Activated CD4-positive, CD25-positive, alpha-beta regulatory T cell treated with anti-CD3 and anti-CD28 coated beads, Interleukin-2, amount 50 U/mL, for 72 hours (primary cell): ENCODE measurements around the gene NT5C3B.

Experiments used
- DNase-seq: peaks from one replicate; pipeline ENCODE4 v3.0.0; 2021

Gene NT5C3B

GRCh38 chr17:41837761-41838538, 1.9 kb upstream of the NT5C3B start, which contains the start of gene KLHL10:
KLHL10 (plus strand) TSS chr17:41837825; CDS start chr17:41837933, 108 bp downstream.
- no peak for DNase-seq

DNA sequence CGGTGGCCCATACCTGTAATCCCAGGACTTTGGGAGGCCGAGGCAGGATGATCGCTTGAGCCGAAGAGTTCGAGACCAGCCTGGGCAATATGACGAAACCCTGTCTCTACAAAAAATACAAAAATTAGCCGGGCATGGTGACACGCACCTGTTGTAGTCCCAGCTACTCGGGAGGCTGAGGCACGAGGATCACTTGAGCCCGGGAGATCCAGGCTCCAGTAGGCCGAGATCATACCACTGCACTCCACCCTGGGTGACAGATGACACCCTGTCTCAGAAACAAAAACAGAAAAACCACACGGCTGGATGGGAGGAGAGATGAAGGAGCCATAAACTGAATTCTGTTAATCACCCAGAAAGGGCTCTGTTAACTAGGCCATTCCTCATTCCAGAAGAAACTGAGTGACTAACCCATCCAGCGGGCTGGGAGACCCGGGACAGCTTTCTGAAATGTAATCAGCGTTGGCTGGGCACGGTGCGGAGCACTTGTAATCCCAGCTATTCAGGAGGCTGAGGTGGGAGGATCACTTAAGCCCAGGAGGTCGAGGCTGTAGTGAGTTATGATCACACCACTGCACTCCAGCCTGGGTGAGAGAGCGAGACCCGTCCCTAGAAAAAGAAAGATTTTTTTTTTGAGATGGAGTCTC, 641 bp upstream of the NT5C3B start:
- no peak for DNase-seq

GRCh38 chr17:41835214-41835799, 725 bp downstream of the NT5C3B start:
- no peak for DNase-seq

GRCh38 chr17:41829961-41830360, 6.1 kb downstream of the NT5C3B start:
- DNase-seq: peak; percentile 7

DNA sequence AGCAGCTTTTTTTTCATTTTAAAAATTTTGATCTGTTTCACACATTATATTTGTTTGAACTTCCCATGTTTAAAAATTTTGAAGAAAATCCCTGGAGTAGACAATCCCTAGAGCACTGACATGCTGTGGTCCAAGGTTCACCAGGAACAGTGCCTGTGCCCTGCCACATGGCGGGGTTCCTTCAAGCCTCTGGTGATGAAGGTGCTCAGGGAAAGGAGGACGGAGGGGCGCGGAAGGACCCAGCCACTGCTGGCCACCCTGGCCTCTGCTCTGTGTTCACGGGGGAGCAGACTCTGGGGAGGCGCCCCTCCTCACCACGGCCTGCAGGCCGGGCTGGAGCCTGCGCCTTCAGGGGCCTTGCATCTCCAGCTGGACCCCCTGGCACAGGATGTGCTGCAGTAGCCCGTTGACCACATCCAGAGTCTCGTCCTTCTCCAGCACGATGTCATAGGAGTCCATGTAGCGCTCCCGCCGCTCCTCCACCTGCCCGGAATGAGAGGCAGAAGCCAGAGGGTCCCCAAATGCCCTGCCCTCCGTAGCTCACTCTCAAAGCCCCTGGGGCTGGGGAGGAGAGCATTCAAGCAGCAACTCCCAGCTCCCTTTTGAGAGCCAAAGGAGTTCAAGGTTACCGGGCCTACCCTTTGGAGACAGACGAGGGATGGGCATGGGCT, 10.7 kb downstream of the NT5C3B start:
- DNase-seq: no peak

GRCh38 chr17:41824086-41824485, 11.9 kb downstream of the NT5C3B start:
- no peak for DNase-seq

DNA sequence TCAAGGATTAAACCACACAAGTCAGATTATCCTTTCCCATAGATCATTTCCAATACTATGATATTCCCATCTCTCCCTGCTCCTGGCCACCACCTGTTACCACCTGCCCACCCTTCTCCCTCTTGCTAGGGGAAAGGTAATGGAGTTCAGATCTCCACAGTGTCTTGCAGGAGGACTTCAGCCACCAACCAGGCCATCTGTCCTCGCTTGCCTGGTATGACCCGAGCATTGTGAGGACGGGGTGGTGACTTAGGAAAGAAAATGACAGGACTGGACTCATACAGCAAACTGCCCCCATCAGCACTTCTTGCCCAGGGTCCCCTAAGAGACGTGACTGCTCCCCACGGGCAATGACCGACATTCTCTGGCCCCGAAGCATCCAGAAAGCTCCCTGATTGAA, 12.5 kb downstream of the NT5C3B start:
- no peak for DNase-seq

- no peak for DNase-seq
Measured at GRCh38 chr17:41823141-41823524, 12.9 kb downstream of the NT5C3B start.

- no peak for DNase-seq
Measured at GRCh38 chr17:41822216-41823140, 13.6 kb downstream of the NT5C3B start.

- DNase-seq: no peak
Measured at GRCh38 chr17:41821776-41822175, 14.3 kb downstream of the NT5C3B start.

- DNase-seq: no peak
Measured at GRCh38 chr17:41818024-41818423, 18.0 kb downstream of the NT5C3B start.

GRCh38 chr17:41816637-41817320, 19.3 kb downstream of the NT5C3B start:
- DNase-seq: no peak

DNA sequence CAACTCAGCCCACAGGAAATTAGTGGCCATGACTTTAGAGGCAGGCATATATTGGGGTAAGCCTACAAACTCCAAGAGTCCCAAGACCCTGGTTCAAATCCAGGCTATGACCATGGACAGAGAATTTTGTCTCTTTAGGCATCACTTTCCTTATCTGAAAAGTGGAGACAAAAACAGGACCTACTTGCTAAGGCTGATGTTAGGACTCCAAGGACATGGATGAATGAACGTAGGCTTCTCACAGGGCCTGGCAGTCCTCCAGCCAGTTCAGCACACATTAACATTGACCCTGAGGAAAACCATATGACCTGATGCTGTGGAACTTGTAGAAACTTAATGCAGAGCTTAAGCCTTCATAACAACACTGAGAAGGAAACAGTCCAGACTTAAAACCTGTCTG, 21.8 kb downstream of the NT5C3B start:
- DNase-seq: no peak

DNA sequence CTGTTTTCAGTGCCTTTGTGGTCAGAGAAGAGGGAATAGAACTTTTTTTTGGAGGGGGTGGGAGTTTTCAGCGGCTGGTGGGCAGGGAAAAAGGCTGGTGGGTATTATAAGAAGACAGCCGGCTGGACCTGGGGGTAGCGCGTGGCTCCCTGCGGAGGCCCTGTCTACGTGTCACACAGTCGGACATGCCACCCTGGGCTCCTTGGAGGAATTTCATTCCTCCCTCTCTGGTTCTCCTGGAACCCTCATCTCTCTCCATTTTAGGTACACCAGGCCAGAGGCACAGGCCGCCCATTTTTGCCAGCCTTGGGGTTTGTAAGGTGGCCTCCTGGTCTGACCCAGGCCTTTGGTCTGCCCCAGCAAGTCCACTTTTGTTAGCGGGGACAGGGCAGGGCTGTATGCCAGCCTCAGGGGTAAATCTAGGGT, 22.3 kb downstream of the NT5C3B start:
- no peak for DNase-seq

GRCh38 chr17:41813152-41813680, 22.8 kb downstream of the NT5C3B start:
- DNase-seq: no peak

GRCh38 chr17:41812381-41813151, 23.5 kb downstream of the NT5C3B start, which contains the start of gene FKBP10:
FKBP10 (plus strand) TSS chr17:41813004; CDS start chr17:41813035, 31 bp downstream.
- DNase-seq: no peak

- DNase-seq: peak; percentile 66
Measured at GRCh38 chr17:41811549-41812380, 24.3 kb downstream of the NT5C3B start, which contains the start of gene P3H4. P3H4 (minus strand) TSS chr17:41811949; CDS start chr17:41811915, 34 bp downstream.

GRCh38 chr17:41810659-41811548, 25.1 kb downstream of the NT5C3B start:
- no peak for DNase-seq
